CD4-positive, alpha-beta memory T cell (primary cell): ENCODE results near the gene PPP1R7. TPM values are rescaled to one million over a fixed set of nuclear protein-coding genes. Genes with fewer than 3 reads are reported as not detected.
A peak's percentile ranks its signal among the peaks of the same experiment; 100 is the strongest.

Experiments used
- CTCF ChIA-PET: fragments of 350-600 bp; sonication (Branson Sonifier 250); formaldehyde crosslinking; loops from one replicate; lab custom pipeline; 2021; ENCODE audit warnings: inconsistent platforms; ENCODE audit not compliant: partially characterized antibody; lab: Charles Lee
- POLR2A ChIA-PET: fragments of 350-600 bp; sonication (Branson Sonifier 250); formaldehyde crosslinking; loops from one replicate; lab custom pipeline; 2021; ENCODE audit not compliant: partially characterized antibody; lab: Charles Lee
- DNase-seq, 5 donors: peaks; one replicate each; pipeline versions ENCODE4 v3.0.0 to v3.0.0-alpha.2; 2020 to 2022; ENCODE audit warnings: mixed read lengths in 1 of 5
- H3K27ac ChIP-seq: one replicate; pipeline ENCODE4 v1.7.0; 2013; ENCODE audit warnings: low read depth, low read length
- H3K27me3 ChIP-seq: 2 replicates; pipeline ENCODE4 v1.7.0; 2013; ENCODE audit warnings: mild to moderate bottlenecking, low read length, moderate library complexity; ENCODE audit not compliant: insufficient read depth
- H3K36me3 ChIP-seq: 2 replicates; pipeline ENCODE4 v1.7.0; 2013; ENCODE audit warnings: mild to moderate bottlenecking, low read length, moderate library complexity; ENCODE audit not compliant: insufficient read depth
- H3K4me1 ChIP-seq: 2 replicates; pipeline ENCODE4 v1.7.0; 2013; ENCODE audit warnings: mild to moderate bottlenecking, low read length, moderate library complexity; ENCODE audit not compliant: insufficient read depth
- H3K4me3 ChIP-seq, 2 donors: one replicate each; pipeline ENCODE4 v1.7.0; 2013; ENCODE audit warnings: low read length in 2 of 2, mild to moderate bottlenecking in 1 of 2
- H3K9me3 ChIP-seq, 2 donors: one replicate each; pipeline ENCODE4 v1.7.0; 2013; ENCODE audit warnings: low read length in 2 of 2, control low read depth in 1 of 2; ENCODE audit not compliant: control insufficient read depth in 1 of 2
- H3K27ac Mint-ChIP-seq, 7 donors: one replicate each; pipeline ENCODE4 v1.8.0; 2020 to 2021; ENCODE audit warnings: mixed read lengths in 7 of 7, mild to moderate bottlenecking in 6 of 7, inconsistent platforms in 3 of 7, moderate library complexity in 3 of 7
- H3K27me3 Mint-ChIP-seq, 2 donors: one replicate each; pipeline ENCODE4 v1.8.0; 2020 to 2021; ENCODE audit warnings: mixed read lengths in 2 of 2
- H3K36me3 Mint-ChIP-seq, 2 donors: one replicate each; pipeline ENCODE4 v1.8.0; 2020 to 2021; ENCODE audit warnings: mixed read lengths in 2 of 2, inconsistent platforms in 1 of 2, mild to moderate bottlenecking in 1 of 2
- H3K4me1 Mint-ChIP-seq, 4 donors: one replicate each; pipeline ENCODE4 v1.8.0; 2020 to 2021; ENCODE audit warnings: mixed read lengths in 4 of 4, mild to moderate bottlenecking in 1 of 4
- H3K4me3 Mint-ChIP-seq, 8 donors: one replicate each; pipeline ENCODE4 v1.8.0; 2020 to 2021; ENCODE audit warnings: mixed read lengths in 8 of 8, mild to moderate bottlenecking in 7 of 8, moderate library complexity in 6 of 8, inconsistent platforms in 3 of 8
- H3K9me3 Mint-ChIP-seq, 8 donors: one replicate each; pipeline ENCODE4 v1.8.0; 2020 to 2021; ENCODE audit warnings: mixed read lengths in 8 of 8, mild to moderate bottlenecking in 5 of 8, inconsistent platforms in 3 of 8, moderate library complexity in 1 of 8
- intact Hi-C: fragments of 100-400 bp; cut with micrococcal nuclease; formaldehyde crosslinking; loops from one replicate; pipeline ENCODE4 v1.15.1; 2023
- polyA plus RNA-seq, 2 donors: library from polyadenylated mRNA; unstranded; fragments of 300-500 nt; fragmentation: Illumina TruSeq; gene quantifications; one replicate each; pipeline ENCODE4 v1.2.3, GENCODE V29; 2021
- total RNA-seq, 2 experiments: library from RNA; stranded (reverse); gene quantifications; one replicate each; pipeline ENCODE4 v1.2.3, GENCODE V29; 2021

Gene PPP1R7
- total and polyA plus RNA-seq, 4 experiments from 2014 or later = 61.3 to 119 (median 91.6) TPM

DNA sequence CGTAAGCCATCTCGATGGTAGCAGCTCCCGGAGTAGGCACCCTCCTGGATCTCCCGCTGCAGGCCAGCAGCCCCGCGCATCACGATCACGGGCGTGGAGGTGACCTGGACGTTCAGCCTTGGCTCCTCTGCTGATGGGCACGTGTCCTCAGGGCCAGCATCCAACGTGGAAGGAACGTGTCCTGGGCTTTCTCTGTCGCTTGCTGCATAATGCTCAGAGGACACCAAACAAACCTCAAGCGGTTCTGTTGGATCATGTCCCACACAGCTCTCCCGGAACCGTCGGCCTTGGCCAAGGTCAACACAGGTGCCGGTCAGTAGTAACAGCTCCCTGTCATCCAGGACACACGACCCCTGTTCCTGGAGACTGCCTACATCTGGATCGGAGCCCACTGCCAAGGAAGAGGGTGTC lies 24.1 kb upstream of the PPP1R7 start:
- peak overlapping the region in 2 of 8 donors; percentile 30 to 34 for H3K4me3 Mint-ChIP-seq
- Histone ChIP-seq H3K27ac (peak overlapping the region; percentile 67), H3K9me3 (no peaks in the 10 kb centered on the region), H3K36me3 (peaks cover 4% of the 10 kb centered on the region), H3K4me3 (no peak overlapping the region), H3K27me3 (no peaks in the 10 kb centered on the region), H3K4me1 (peaks cover 54% of the 10 kb centered on the region)
- DNase-seq = no peak
- H3K27ac Mint-ChIP-seq = peak overlapping the region in 5 of 7 donors; percentile 10 to 88 (median 35)
- H3K27me3 Mint-ChIP-seq = no peaks in the 10 kb centered on the region
- ChIA-PET POLR2A (interaction anchor here (1.0 to 7.4 kb wide), 4 partner anchors 11 to 24 kb away, joined by 4 to 72 read pairs (median 34); partner anchors contain the start of genes MTERF4, PASK and PPP1R7), CTCF (no interaction called here)
- H3K36me3 Mint-ChIP-seq = peaks cover 4 to 29% of the 10 kb centered on the region in 2 donors
- no peaks in the 10 kb centered on the region for H3K9me3 Mint-ChIP-seq
- H3K4me1 Mint-ChIP-seq = peaks cover 21 to 52% (median 31%) of the 10 kb centered on the region in 4 donors
- intact Hi-C loops = no loop called here

DNA sequence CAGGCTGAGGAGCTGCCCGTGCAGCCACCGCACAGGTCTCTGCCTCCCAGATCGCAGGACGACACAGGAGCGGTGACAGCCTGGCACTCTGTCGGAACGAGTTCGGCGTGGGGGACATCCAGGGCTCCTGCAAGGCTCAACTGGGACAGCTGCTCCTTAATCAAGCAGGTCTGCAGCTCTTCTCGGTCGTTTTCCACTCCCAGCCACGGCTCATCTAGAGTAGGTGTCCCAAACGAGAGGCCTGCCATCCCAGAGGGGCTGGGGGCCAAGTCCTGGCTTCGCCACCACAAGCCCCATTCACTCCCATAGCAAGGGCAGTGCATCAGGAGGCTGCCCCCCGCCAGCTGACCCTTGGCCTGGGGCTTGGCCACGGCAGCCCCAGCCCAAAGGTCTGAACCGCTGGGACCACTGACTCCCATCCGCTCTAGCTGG lies 23.5 kb upstream of the PPP1R7 start:
- peaks cover 21 to 52% (median 29%) of the 10 kb centered on the region in 4 donors for H3K4me1 Mint-ChIP-seq
- intact Hi-C loops = no loop called here
- no peak overlapping the region for H3K4me3 Mint-ChIP-seq
- no peak for DNase-seq
- Histone ChIP-seq H3K9me3 (no peaks in the 10 kb centered on the region), H3K27ac (peak overlapping the region; percentile 67), H3K4me3 (no peak overlapping the region), H3K4me1 (peaks cover 54% of the 10 kb centered on the region), H3K27me3 (no peaks in the 10 kb centered on the region), H3K36me3 (peaks cover 3% of the 10 kb centered on the region)
- H3K27me3 Mint-ChIP-seq = no peaks in the 10 kb centered on the region
- H3K36me3 Mint-ChIP-seq = peaks cover 4 to 24% of the 10 kb centered on the region in 2 donors
- H3K27ac Mint-ChIP-seq = peak overlapping the region in 5 of 7 donors; percentile 6 to 97 (median 95)
- no peaks in the 10 kb centered on the region for H3K9me3 Mint-ChIP-seq
- ChIA-PET POLR2A (interaction anchor here (0.9 to 7.4 kb wide), 5 partner anchors 11 to 24 kb away, joined by 3 to 72 read pairs (median 8); partner anchors contain the start of genes MTERF4, PASK and PPP1R7), CTCF (no interaction called here)

DNA sequence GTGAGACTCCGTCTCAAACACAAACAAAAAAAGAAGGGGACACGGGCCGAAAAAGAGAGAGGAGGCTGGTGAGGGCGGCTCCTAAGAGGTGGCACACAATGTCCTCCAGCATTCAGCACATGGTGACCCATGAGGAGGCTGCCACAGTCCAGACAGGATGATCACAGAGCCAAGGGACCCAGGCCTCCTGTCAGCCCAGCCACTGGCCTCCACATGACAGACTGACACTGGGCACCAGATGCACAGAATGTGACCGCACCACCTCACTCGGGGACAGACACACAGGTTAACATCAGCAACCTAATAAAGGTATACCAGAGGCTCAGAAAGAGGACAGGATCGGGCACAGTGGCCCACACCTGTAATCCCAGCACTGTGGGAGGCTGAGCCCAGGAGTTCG lies 22.0 kb upstream of the PPP1R7 start:
- H3K27me3 ChIP-seq = no peaks in the 10 kb centered on the region
- no peaks in the 10 kb centered on the region for H3K9me3 Mint-ChIP-seq
- H3K4me1 ChIP-seq = peaks cover 54% of the 10 kb centered on the region
- peaks cover 12 to 23% of the 10 kb centered on the region in 2 donors for H3K36me3 Mint-ChIP-seq
- H3K27me3 Mint-ChIP-seq = no peaks in the 10 kb centered on the region
- H3K36me3 ChIP-seq = peaks cover 3% of the 10 kb centered on the region
- peak overlapping the region in 4 of 8 donors; percentile 69 to 78 (median 71) for H3K4me3 Mint-ChIP-seq
- peak overlapping the region; percentile 93 to 97 (median 95) for H3K27ac Mint-ChIP-seq
- H3K9me3 ChIP-seq = no peaks in the 10 kb centered on the region
- DNase-seq = no peak
- H3K27ac ChIP-seq = peak overlapping the region; percentile 67
- H3K4me3 ChIP-seq = no peak overlapping the region
- ChIA-PET POLR2A (interaction anchor here (1.1 to 7.4 kb wide), 5 partner anchors 9 to 25 kb away, joined by 4 to 72 read pairs (median 7); partner anchors contain the start of genes MTERF4 and PASK), CTCF (no interaction called here)
- intact Hi-C loops = no loop called here
- H3K4me1 Mint-ChIP-seq = peaks cover 21 to 52% (median 28%) of the 10 kb centered on the region in 4 donors

DNA sequence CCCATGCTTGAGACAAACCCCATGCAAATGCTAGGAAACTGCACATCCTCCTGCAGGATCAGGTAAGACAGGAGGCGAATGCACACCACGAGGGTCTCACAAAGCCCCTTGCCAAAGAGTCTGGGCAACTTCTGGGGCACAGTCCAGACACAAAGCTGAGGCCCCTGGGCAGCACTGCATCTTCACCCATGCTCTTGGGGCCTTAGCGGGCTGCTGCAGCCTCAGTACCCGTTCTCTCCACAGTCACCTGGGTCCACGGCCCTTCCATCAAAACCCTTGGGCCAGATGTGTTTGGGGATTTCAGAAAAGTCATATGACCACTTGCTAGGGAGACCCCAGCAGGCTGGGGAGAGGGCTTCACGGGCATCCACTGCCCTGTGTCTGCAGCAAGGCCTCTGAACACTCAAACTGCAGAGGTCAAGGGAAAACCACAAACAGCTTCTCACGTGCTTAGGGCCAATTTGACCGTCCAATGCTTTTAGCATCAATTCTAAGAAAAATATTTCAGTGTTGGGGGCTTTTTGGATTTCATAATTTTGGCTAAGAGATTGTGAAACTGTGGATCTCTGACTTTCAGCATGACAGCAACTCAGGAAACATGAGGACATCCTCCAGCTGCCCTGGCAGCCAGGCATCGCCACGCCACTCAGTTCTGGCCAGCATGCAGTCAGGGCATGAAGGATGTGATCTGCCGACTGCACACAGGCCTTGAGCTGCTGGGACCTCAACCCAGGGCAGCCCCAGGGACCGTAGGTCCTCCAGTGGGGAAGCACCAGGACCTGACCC lies 21.0 kb upstream of the PPP1R7 start:
- Mint-ChIP-seq H3K4me3 (peak overlapping the region in 3 of 8 donors; percentile 32 to 61 (median 43)), H3K9me3 (no peaks in the 10 kb centered on the region), H3K27ac (peak overlapping the region in 6 of 7 donors; percentile 47 to 97 (median 74)), H3K27me3 (no peaks in the 10 kb centered on the region), H3K36me3 (peaks cover 11 to 23% of the 10 kb centered on the region in 2 donors), H3K4me1 (peaks cover 16 to 44% (median 22%) of the 10 kb centered on the region in 4 donors)
- Histone ChIP-seq H3K27ac (peak overlapping the region; percentile 67), H3K9me3 (no peaks in the 10 kb centered on the region), H3K4me1 (peaks cover 45% of the 10 kb centered on the region), H3K4me3 (no peak overlapping the region), H3K27me3 (no peaks in the 10 kb centered on the region), H3K36me3 (peaks cover 3% of the 10 kb centered on the region)
- intact Hi-C loops = no loop called here
- no peak for DNase-seq
- ChIA-PET CTCF (interaction anchor here (1.7 kb wide), 1 partner anchor 21 kb away, joined by 3 read pairs; no protein-coding TSS in a partner anchor), POLR2A (interaction anchor here (0.6 to 7.4 kb wide), 7 partner anchors 17 to 34 kb away, joined by 3 to 72 read pairs (median 4); partner anchors contain the start of genes MTERF4 and PASK)

DNA sequence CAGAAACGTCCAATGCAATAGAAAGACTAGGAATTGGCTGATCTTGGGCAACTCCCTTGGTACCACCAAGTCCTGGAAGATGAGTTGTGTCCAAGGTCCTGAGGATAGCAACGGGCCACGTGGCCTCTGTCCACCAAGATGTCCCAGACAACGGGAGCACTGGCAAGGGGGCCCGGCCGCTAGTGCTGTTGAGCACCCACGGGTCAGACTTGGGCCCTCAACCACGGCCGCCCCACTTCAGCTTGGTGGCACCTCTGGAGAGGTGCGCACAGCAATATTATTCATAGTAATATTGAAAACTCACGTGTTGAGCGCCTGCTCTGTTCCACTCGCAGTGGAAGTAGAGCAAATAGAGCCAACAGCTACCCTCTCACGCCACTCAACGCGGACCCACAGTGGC lies 20.0 kb upstream of the PPP1R7 start:
- ChIA-PET CTCF (interaction anchor here (1.7 kb wide), 1 partner anchor 20 kb away, joined by 3 read pairs; no protein-coding TSS in a partner anchor), POLR2A (interaction anchor here (0.8 to 7.4 kb wide), 4 partner anchors 19 to 29 kb away, joined by 3 to 72 read pairs (median 4); partner anchors contain the start of gene PASK)
- Histone ChIP-seq H3K36me3 (no peaks in the 10 kb centered on the region), H3K9me3 (no peaks in the 10 kb centered on the region), H3K27ac (no peak overlapping the region), H3K27me3 (no peaks in the 10 kb centered on the region), H3K4me3 (no peak overlapping the region), H3K4me1 (peaks cover 40% of the 10 kb centered on the region)
- H3K27ac Mint-ChIP-seq = peak overlapping the region in 2 of 7 donors; percentile 31 to 65
- no peaks in the 10 kb centered on the region for H3K9me3 Mint-ChIP-seq
- intact Hi-C loops = no loop called here
- no peak for DNase-seq
- no peak overlapping the region for H3K4me3 Mint-ChIP-seq
- no peaks in the 10 kb centered on the region for H3K27me3 Mint-ChIP-seq
- peaks cover 16 to 44% (median 21%) of the 10 kb centered on the region in 4 donors for H3K4me1 Mint-ChIP-seq
- H3K36me3 Mint-ChIP-seq = peaks cover 11 to 23% of the 10 kb centered on the region in 2 donors

DNA sequence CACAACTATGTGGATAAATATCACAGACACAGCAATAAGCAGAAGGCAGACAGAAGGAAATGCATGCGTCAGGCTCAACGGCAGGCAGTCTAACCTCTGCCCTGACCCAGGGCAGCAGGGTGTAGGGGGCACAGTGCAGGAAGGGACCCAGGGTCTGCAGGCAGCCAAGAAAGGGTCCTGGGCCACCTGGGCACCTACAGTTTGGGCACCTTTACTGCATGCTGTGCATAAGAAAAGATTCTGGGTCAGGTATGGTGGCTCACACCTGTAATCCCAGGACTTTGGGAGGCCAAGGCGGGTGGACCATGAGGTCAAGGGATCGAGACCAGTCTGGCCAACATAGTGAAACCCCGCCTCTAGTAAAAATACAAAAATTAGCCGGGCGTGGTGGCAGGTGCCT lies 18.7 kb upstream of the PPP1R7 start:
- H3K4me3 Mint-ChIP-seq = no peak overlapping the region
- ChIA-PET POLR2A (interaction anchor here (1.4 kb wide), 1 partner anchor 29 kb away, joined by 3 read pairs; the partner anchor contains the start of gene MTERF4), CTCF (no interaction called here)
- no peaks in the 10 kb centered on the region for H3K9me3 Mint-ChIP-seq
- Histone ChIP-seq H3K27me3 (no peaks in the 10 kb centered on the region), H3K36me3 (peaks cover 5% of the 10 kb centered on the region), H3K9me3 (no peaks in the 10 kb centered on the region), H3K4me3 (no peak overlapping the region), H3K4me1 (peaks cover 30% of the 10 kb centered on the region), H3K27ac (no peak overlapping the region)
- no peak overlapping the region for H3K27ac Mint-ChIP-seq
- H3K4me1 Mint-ChIP-seq = peaks cover 15 to 33% (median 21%) of the 10 kb centered on the region in 4 donors
- no peaks in the 10 kb centered on the region for H3K27me3 Mint-ChIP-seq
- H3K36me3 Mint-ChIP-seq = peaks cover 15 to 35% of the 10 kb centered on the region in 2 donors
- intact Hi-C loops = no loop called here
- no peak for DNase-seq
